HL-60 (cell line): ENCODE measurements around the gene LEF1.

Source experiments
- DNase-seq, 2 experiments: peaks; one replicate each; pipeline ENCODE4 v3.0.0-alpha.2; 2010 to 2020; ENCODE audit warnings: low read depth in 1 of 2, low spot score in 1 of 2
- H3K27ac ChIP-seq: fragments of 250-450 bp; sonication (Bioruptor Pico); replicated peaks from 2 replicates; pipeline ENCODE4 v1.5.1; 2020; ENCODE audit warnings: mild to moderate bottlenecking, moderate library complexity
- H3K27me3 ChIP-seq: fragments of 250-450 bp; sonication (Bioruptor Pico); 2 replicates; pipeline ENCODE4 v1.5.1; 2021; ENCODE audit warnings: mild to moderate bottlenecking, moderate library complexity; ENCODE audit not compliant: insufficient read depth, poor library complexity, severe bottlenecking
- H3K4me3 ChIP-seq: replicated peaks from 2 replicates; pipeline ENCODE4 v1.5.1; 2011; ENCODE audit warnings: mild to moderate bottlenecking, control low read depth, low read length; ENCODE audit not compliant: insufficient read depth
- CTCF ChIP-seq: IDR thresholded peaks from one replicate; pipeline ENCODE4 v1.5.1; 2011; ENCODE audit warnings: low read length, control low read depth, inconsistent platforms; ENCODE audit not compliant: insufficient read depth
- GABPA ChIP-seq: IDR thresholded peaks from 2 replicates; pipeline ENCODE4 v1.6.1; 2012; ENCODE audit warnings: low read depth
- POLR2AphosphoS5 ChIP-seq: IDR thresholded peaks from 2 replicates; pipeline ENCODE4 v1.6.1; 2012; ENCODE audit warnings: low read depth
- REST ChIP-seq: IDR thresholded peaks from 2 replicates; pipeline ENCODE4 v1.6.1; 2012; ENCODE audit warnings: low read depth; ENCODE audit not compliant: insufficient replicate concordance
- SPI1 ChIP-seq: IDR thresholded peaks from 2 replicates; pipeline ENCODE4 v1.6.1; 2012; ENCODE audit warnings: low read depth, mild to moderate bottlenecking, borderline replicate concordance

LEF1 gene

DNA sequence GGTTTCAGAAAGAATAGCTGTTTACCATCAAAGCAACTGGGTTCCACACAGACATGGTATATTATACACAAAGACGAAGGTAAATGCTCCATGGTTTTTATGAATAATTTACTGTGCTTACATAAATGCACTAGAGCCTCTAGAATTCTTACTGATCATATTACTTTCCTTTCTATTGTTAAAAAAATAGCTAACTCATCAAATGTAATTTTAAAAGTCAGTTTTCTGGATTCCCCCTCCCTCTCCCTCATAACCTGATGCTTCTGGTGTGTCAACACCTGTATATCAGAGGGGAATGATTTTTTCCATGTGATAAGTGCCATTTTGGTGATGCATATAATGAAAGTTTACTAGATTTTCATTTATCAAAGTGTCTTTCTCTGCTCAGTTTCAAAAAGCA lies 31.1 kb upstream of the LEF1 start:
- DNase-seq = no peak

GRCh38 chr4:108193886-108194672 lies 25.3 kb upstream of the LEF1 start:
- no peak overlapping the region for H3K27ac ChIP-seq
- TF ChIP-seq GABPA (no peak), POLR2AphosphoS5 (no peak), SPI1 (no peak), REST (no peak), CTCF (no peak)
- no peak overlapping the region for H3K4me3 ChIP-seq
- no peak for DNase-seq
- H3K27me3 ChIP-seq = peaks cover 2% of the 10 kb centered on the region

More for the DNA sequence above, 31.1 kb upstream of the LEF1 start:
- no peak overlapping the region for H3K27ac ChIP-seq
- no peaks in the 10 kb centered on the region for H3K27me3 ChIP-seq
- no peak overlapping the region for H3K4me3 ChIP-seq
- TF ChIP-seq GABPA = no peak
- TF ChIP-seq SPI1 = no peak
- no peak for TF ChIP-seq REST
- TF ChIP-seq CTCF = no peak
- no peak for TF ChIP-seq POLR2AphosphoS5

- TF ChIP-seq SPI1 (no peak), REST (no peak), POLR2AphosphoS5 (no peak), CTCF (no peak), GABPA (no peak)
- Histone ChIP-seq H3K4me3 (no peak overlapping the region), H3K27ac (no peak overlapping the region), H3K27me3 (peaks cover 2% of the 10 kb centered on the region)
- no peak for DNase-seq
Observed at GRCh38 chr4:108192935-108193334, 24.2 kb upstream of the LEF1 start.
